Activated CD8-positive, alpha-beta memory T cell treated with anti-CD3 and anti-CD28 coated beads, Interleukin-2, amount 50 U/mL, for 1 hour (primary cell): ENCODE measurements around the gene ZCCHC24.

Source experiments
- DNase-seq: peaks from one replicate; pipeline ENCODE4 v3.0.0-alpha.2; 2020; ENCODE audit errors: extremely low read depth

The ZCCHC24 gene

DNA sequence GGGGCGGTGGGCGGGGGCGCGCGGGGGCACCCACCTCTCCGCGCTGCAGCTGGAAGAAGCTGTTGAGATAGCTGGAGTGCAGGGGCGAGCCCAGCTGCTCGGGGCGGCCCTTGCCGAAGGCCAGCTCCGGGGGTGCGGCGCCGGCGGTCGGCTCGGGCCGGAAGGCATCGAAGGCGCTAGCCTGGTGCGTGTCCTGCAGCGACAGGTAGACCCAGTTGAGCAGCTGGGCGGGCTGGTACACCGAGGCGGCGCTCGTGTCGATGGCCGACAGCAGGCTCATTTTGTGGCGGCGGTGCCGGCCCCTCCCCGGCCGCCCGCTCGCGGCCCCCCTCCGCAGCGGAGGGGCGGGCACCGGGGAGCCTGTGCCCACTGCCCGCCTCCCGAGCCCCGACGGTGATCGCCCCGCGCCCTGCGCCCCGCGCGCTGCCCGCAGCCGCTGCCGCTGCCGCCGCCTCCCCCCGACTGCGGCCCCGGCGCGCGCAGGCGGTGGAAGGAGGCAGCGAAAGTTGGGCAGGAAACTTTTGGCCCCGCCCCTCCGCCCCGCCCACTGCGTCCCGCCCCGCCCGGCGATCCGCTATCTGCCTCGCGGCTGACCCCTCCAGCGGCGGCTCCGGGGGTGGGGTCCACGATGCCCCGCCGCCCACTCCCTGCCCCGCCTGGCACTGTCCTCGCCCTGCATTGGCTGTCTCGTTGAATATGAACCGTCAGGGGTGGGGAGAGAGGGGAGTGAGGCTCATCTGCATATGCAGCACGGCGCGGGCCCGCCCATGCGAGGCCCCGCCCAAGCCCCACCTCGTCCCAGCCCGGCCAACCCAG lies at the start of gene ZCCHC24:
Gene ZCCHC24 (minus strand): TSS at position 464 of the 816 bp plus-strand sequence. CDS start 184 bp downstream, at position 280.
- peak; percentile 83 for DNase-seq

DNA sequence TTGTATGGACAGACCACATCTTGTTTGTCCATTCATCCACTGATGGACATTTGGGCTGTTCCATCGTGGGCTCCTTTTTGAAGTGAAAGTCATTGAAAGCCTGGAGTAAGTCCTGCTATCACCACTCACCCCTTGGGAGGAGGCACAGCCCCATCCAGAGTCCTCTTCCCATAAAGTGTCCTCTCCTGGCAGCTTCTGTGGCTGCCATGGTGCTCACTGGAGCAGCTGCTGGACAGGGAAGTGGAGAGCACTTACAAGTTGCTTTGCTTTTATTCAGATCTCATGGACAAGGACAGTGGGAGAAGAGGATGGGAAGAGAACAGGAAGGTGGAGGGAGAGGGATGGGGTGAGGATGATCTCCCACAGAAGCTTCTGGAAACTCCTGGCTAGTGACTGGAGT lies 48.4 kb upstream of the ZCCHC24 start:
- no peak for DNase-seq

DNA sequence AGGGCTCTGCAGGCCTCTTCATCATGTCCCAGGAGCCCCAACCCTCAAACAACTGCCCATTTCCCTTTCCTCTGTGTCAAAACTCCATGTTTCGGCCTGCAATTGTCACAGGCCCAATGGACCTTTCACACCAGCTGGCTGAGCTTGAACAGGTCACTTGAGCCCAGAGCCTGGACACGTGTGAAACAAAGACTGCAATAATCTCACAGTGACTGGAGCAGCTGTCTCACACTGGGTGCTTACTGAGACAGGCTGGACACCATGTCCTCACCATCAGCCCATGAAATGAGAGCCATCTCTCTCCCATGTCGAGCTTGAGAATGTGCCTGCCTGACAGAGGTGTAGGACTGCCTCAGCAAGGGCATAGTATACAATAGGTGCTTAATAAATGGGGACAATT lies 47.4 kb upstream of the ZCCHC24 start:
- no peak for DNase-seq

DNA sequence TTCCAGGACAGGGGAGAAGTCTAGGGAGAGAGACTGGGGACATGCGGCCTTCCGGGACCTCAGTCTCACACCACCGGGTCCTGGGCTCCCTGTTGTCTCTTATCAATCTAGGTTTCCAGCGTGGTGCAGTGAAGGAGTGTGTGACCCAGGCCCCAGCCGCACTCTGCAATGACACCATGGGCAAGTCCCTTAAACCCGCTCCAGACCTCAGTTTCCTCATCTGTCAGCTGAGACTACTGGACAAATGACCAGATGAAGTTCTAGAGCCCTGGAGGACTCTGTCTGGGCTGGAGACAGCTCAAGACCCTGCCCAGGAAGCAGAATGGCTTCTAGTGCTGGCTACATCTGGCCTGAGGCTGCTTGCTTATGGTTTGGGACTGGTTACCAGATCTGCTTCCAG lies 46.8 kb upstream of the ZCCHC24 start:
- DNase-seq: no peak

DNA sequence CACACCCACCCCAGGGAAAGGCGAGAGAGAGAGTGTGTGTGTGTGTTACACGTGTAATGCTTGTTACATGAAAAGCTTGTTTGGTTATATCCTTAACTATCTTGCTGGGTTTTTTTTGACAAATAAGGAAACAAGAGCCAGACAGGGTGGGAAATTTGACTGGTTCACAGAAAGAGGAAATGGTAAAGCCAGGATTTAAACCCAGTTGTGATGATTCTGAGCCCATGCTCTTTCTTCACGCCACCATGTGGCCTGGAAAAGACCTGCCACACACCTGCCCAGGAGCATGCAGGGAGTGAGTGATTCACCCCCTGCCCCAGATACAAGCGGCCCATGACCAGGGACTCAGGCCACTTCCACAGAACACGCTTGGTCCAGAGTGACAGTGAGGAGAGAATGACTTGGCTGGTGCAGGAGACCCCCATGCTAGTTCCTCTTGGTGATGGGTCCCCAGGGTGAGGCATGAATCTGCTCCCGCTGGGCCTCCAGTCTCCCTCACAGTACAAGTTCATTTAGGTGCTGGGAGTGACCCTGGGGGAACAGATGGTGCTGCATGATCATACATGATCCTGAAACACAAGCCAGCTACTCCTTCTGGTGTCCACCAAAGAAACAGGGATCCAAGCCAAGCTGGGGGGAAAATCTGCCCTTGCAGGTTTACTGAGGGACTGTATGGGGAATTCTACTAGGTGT lies 45.9 kb upstream of the ZCCHC24 start:
- no peak for DNase-seq

DNA sequence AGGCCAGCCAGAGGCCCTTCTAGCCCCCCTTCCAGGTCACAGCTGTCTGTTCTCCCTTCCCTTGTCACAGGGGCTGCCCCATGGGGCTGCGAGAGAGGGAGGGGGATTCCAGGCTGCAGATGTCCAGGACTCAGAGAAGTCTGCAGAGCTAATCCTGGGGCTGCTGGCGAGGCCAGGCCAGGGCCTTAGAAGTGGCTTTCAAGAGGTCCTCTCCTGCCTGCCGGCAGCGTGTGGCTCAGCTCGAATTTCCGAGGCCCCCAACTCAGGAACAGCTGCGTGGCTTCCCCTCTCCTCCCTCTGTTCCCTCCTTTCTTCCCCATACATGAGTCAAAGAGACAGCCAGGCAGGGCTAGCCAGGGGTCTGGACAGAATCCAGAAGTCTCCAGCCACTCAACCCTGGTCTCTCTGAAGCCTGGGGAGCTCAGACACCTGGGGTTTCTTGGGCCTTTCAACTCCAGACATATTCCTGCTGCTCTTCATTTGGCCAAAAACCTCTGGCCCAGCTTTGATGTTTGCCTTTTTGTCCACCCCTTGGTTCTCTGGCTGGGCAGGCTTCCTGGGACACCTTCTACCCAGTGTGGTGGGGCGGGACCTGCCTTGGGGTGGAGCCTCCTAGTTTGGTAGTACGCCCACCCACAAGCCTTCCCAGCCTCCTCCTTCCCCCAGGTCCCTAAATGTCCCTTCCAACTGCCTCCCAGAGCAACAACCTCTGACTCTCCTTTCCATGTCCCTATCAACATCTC lies 45.1 kb upstream of the ZCCHC24 start:
- DNase-seq: no peak

DNA sequence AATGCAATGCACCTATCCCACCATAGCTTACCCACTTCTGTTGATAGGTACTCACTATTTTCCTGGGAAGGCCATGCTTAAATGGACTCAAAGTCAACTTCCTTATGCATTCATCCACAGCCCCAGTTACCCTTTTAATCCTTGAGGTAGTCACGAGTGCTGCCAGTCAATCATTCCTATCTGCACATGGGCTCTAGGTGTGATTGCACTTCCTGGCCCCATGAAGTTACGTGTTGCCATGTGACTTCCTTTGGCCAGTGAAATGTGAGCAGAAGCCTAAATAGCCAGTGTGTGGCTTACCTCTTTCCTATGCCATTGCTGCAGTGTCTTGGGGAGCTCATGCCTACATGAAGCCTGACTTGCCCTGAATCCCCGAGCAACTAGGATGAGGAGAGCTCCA lies 43.4 kb upstream of the ZCCHC24 start:
- DNase-seq: no peak

DNA sequence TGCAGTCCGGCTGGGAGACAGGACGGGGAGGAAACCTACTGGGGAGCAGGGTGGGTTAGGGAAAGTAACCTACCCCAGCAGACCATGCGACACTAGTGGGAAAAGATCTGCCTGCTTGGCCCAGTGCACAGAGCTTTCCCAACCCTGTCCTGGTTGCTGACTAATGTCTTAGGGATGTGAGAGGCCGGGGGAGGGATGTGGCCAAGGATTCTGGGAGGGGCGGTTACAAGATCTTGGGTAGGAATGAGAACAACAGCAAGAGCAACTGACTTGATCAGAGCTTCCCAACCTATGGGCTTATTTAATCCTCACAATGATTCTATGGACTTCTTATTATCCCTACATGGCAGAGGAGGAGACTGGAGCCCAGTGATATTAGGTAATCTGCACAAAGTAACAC lies 42.9 kb upstream of the ZCCHC24 start:
- no peak for DNase-seq

DNA sequence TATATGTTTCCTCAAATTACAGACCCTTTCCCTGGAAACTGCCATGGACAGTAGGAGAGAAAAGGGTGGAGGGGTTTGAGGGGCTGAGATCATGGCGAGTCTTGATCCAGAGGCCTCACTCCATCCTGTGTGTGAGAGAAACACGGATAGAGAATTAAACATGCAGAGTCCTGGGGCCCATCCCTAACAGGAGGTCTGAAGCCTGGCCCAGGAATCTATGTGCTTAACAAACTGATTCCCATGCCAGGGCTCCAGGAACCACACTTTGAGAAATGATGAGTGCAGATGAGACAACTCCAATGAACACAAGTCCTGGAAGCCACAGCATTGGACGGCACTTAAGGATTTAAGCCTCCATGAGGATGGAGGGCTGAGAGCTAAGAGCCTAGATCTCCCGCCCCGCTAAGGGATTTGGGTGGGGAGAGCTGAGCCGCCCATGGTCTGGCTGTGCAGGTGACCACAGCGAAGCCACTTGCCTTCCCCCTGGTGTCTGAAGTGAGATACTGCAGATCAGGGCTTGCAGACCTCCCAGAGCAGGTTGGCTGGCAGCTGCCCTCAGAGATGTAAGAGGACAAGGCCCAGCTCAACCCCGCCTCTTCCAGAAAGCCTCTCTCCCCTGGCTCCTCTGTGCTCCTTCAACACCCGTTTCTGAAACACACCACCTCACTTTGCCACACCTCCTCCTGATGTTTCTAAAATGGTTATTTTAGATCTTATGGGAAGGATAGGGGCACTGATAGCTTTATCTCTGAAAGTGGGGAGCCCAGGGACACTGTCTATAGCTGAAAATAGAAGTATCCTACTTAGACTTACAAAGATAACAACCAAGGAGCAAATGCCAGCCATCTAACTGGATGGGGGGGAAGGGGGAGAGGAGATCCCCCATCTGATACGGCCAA lies 42.1 kb upstream of the ZCCHC24 start:
- no peak for DNase-seq

DNA sequence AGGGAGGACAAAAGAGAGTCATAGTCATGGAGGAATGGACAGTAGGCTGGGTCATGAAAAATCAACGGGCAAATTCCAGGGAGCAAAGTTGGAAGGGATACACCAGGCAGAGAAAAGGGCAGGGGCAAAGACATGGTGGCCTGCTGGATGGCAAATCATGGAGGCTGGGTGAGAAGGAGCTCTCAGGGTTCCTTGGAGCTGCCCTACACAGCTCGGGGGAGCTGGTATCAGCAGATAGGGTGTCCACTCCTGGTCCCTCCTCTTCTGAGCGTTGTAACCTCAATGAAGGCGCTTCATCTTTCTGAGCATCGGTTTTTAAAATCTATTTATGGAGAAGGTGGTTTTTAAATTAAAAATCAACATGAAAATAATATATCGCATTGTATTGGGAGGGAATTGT lies 39.1 kb upstream of the ZCCHC24 start:
- no peak for DNase-seq

DNA sequence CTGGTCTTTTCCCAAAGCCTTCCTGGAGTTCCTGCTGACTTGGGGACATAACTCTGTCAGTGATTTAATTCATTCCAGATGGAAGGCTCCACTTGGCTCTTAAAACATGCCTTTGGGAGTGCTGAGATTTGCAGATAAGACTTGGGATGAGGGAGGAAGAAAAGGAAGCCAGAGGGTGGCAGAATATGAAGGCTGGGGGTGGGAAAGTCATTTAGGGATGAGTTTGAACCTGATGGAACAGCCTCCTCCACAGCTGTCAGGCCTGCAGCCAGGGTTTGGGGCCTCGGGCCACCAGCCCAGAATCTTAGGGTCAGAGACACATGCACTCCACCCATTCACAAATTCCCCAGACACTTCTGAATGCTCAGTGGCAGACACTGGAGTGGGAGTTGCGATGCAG lies 38.5 kb upstream of the ZCCHC24 start:
- DNase-seq: no peak

DNA sequence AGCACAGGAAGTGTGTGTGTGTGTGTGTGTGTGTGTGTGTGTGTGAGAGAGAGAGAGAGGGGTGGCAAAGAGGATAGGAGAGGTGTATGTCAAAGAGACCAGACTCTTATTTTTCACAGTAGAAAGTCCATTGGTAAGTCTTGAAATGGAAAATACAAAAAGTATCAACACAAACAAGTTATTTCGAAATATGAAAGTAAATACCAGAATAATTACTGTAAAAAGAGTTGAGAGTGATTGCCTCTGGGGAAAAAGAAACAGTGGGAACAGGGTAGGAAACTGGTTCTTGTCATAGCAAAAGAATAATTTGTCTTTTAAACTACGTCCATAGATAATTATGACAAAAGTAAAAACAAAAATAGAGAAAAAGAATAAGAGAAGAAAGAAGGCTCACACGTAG lies 37.9 kb upstream of the ZCCHC24 start:
- no peak for DNase-seq

DNA sequence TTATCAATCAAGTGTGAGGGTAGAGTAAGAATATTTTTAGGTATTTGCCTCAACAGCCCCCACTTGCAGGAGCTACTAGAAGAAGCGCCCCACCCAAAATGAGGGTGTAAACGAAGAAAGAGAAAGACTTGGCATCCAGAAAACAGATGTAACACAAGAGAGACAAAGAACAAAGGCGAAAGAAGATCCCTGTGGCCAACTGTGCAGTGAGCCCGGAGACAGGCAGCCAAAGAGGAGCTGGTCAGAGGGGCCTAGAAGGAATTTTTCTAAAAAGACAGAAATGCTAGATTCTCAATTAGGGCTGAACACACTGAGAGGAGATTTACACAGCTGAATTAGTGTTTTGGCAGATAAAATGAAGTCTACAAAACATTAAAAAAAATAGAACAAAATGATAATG lies 37.3 kb upstream of the ZCCHC24 start:
- DNase-seq: no peak

DNA sequence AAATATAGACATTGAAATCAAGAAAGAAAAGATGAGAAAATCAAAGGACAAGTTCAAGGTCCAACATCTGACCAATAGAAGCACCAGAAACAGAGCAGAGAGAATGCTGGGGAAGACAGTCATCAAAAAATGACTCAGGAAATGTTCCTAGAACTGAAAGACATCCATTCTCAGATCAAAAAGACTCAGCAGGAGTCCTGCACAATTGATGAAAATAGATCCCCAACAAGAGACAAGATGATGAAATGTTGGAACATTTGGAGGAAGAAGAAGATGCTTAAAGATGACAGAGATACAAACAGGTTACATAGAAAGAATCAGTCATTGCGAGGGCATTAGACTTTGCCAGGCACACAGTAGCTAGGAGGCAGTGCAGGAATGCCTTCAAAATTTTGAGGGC lies 36.9 kb upstream of the ZCCHC24 start:
- DNase-seq: no peak

DNA sequence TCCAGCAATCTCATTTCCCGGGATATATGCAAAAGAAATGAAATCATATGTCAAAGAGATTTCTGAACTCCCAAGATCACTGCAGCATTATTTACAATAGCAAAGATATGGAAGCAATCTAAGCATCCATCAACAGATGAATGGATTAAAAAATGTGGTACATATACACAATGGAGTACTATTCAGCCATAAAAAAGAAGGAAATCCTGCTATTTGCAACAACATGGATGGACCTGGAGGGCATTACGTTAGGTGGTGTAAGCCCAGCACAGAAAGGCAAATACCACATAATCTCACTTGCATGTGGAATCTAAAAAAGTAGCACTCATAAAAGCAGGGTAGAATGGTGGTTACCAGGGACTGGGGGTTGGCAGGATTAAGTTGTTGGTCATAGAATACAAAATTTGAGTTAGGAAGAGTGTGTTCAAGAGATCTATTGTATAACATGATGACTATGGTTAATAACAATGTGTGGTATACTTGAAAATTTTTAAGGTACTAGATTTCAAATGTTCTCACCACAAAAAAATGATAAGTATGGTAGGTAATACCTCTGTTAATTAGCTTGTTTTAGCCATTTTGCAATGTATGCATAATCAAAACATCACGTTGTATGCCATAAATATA lies 34.0 kb upstream of the ZCCHC24 start:
- DNase-seq: no peak

DNA sequence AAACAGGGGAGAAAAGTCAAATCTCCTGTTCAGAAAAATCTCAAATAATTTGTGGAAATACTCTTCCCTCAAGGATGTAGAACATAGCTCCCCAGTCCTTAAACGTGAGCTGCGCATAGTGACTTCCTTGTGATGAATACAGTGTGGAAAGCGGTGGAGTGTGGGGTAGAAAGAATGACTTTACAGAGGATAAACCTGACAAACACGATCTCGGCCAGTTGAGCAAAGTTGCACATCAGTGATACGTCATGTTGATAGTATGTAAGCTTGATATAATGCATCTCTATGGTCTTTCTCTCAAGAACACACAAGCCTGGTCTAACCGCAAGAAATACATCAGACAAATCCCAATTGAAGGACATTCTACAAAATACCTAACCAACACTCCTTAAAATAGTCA lies 32.0 kb upstream of the ZCCHC24 start:
- no peak for DNase-seq

DNA sequence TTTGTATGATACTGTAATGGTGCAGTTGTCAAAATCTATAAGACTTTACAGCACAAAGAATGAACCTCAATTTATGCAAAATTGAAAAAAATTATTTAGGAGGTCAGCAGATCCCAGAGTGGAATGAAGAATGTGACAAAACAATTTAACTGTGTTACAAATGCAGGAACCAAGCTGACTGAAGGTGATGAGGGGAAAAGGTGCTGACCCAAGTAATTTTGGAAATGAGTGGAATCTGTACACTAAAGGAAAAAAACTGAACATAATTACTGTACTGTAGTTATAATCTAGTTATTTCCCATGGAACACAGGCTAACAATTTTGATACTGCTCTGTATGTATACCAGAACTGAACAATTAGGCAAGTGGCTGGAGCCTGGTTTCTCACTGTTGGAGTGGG lies 31.2 kb upstream of the ZCCHC24 start:
- DNase-seq: no peak

DNA sequence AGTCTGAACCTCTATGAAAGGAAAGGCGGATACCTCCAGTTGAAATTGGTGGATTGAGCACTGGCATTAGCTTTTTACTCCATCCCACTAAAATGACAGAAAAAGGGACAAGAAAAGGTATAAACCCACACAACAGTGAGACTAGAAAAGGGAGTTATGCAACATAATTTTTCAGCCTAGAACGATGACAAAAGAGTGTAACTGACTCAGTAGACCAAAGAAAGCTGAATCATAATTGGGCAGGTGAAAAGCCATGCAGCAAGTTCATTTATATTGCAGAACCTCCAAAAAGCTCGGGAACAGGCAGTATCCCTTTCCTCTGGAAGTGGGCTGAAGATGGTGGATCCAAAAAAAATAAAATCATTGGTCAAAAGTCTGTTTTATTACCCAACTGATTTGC lies 30.5 kb upstream of the ZCCHC24 start:
- DNase-seq: no peak

DNA sequence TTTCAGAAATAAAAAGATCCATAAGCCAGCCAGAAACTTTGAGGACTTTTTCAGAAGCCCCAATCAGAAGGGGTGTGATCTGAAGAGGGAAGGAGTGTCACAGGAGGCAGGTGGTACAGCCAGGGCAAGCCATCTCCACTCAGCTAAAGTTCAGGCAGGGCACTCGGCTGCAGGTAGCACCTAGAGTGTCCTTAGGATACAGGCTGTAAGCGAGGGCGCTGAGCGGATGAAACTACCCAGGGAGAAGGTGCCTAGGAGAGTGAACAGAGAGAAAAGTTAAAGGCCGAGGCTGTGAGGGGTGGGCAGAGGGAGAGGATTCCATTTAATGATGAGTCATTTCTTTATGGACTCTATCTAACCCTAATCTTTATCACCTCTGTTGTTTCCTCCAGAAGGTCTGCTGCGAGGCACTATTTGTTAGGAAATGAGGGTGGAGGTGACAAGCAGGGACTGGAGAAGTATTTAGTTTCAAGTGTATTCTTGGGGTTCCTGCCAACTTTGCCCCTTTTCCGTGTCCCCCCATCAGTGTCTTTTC lies 29.8 kb upstream of the ZCCHC24 start:
- DNase-seq: no peak

DNA sequence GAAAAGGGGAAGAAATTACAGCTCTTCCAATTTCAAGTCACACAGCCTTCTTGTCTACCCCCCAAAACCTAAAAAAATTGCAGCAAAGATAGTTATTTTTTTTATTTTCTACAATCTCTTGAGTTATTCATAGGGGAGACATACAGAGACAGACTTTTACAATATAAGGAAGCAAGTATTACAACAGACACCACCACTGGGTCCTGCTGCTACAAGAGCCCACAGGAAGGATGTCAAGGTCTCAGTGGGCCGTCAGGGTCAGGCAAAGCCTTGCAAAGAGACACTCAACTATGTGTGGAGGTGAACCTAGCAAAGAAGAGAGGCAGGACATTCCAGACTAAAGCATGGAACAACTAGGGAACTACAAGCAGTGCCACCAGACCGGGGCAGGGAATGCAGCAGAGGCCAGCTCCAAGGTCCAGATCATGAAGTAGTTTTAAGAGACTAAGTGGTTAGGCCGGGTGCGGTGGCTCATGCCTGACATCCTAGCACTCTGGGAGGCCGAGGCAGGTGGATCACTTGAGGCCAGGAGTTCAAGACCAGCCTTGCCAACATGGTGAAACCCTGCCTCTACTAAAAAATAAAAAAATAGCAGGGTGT lies 28.2 kb upstream of the ZCCHC24 start:
- no peak for DNase-seq

DNA sequence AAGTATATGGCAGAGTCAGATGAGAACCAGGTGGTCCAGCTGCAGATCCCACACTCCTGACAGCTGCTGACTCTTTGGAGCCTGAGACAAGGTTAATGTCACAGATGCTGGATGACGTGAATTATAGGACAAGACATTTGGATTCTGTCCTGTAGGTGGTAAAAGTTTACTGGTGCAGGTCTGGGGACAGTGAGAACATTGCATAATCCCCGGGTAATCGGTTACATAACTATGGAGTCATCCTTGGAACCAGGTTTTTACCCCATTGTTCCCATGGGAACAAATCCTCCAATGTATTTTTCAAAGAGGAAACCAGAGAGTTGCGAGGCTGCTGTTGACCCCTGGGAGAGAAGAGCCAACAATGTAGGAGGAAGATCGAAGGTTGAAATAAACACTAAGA lies 27.5 kb upstream of the ZCCHC24 start:
- no peak for DNase-seq
